ENCODE measurements around the gene SNX4. TPM values are rescaled to one million over a fixed set of nuclear protein-coding genes. Genes with fewer than 3 reads are reported as not detected.

The SNX4 gene
- total RNA-seq, 1 donor = 30.5 TPM

DNA sequence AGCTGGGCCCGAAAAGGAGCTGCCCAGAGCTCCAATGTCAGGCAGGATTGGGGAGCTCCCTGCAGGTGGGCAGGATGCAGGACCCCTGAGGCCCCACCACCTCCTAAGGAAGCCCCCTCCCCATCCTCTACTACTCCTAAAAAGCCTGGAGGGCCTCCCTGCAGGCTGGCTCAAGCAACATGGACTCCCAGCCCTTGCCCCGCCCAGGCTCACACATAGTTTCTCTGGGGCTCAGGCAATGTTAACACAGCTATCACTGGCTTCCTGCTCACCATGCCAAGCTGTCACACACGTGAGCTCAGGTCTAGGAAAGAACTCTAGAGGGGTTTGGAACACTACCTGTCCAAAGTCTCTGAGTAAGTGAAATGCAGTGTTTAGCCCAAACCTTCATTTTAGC lies 79.4 kb downstream of the SNX4 start:
- no peak for DNase-seq (ENCODE audit: low read depth)
- H3K4me3 ChIP-seq (ENCODE audit: low read depth, low read length) = no peak overlapping the region

DNA sequence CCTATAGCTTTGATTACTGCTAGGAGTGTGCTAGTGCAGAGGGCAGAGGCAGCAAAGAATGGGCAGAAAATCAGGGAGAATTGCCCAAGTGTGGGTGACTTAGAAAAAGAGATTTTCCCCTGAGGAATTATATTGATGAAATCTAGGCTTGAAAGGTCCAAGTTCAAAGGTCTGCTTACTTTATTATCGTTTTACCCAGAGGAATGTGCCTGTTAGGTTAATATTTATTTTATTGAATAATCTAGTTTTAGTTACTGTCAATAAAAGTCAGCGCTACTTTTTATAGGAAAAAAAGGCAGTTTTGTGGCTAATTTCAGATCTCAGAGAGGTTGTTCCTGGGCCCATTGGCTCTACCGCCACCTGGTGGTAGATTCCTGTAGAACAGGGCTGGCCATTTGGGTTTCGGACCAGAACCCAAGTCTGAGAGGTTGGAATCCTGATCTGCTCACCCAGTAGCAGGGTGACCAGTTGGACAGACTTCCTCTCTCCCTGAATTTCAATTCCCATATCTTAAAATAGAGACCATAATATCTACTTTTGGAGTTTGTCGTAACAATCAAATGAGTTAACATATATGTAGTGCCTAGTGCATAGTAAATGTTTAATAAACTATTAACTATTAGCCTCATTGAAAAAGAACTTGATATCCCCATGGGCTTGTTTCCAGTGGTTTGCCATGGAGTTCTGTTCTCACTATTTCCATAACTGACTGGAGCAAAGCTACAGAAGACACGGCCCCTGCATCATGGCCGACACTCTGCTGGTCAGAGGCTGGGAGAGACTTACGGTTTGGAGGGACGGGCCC lies 82.2 kb downstream of the SNX4 start:
- no peak overlapping the region for H3K4me3 ChIP-seq (ENCODE audit: low read depth, low read length)
- DNase-seq (ENCODE audit: low read depth) = peak; percentile 71
- TF ChIP-seq CTCF (IDR thresholded peaks at IDR 0.05; ENCODE audit: insufficient read depth, low read length) = peak; percentile 98

More for the DNA sequence above, 79.4 kb downstream of the SNX4 start:
- TF ChIP-seq CTCF (IDR thresholded peaks at IDR 0.05; ENCODE audit: insufficient read depth, low read length) = no peak

DNA sequence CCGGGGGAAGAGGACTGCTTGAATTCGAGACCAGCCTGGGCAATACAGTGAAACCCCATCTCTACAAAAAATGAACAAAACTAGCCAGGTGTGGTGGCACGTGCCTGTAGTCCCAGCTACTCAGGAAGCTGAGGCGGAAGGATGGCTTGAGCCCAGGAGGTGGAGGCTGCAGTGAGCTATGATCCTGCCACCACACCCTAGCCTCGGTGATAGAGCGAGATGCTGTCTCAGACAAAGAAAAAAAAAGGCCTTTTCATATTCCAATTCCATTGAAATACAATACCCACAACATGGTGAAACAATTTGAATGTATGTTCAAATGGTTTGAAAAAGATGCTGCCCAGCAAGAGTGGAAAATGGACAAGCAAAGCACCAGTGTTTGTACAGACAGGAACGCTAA lies 83.1 kb downstream of the SNX4 start:
- no peak for TF ChIP-seq CTCF (IDR thresholded peaks at IDR 0.05; ENCODE audit: insufficient read depth, low read length)
- no peak for DNase-seq (ENCODE audit: low read depth)
- no peak overlapping the region for H3K4me3 ChIP-seq (ENCODE audit: low read depth, low read length)

- peak; percentile 22 for DNase-seq (ENCODE audit: low read depth)
- TF ChIP-seq CTCF (IDR thresholded peaks at IDR 0.05; ENCODE audit: insufficient read depth, low read length) = no peak
These were observed 84.8 kb downstream of the SNX4 start for GRCh38 chr3:125435231-125435630.

GRCh38 chr3:125434582-125435011 lies 85.4 kb downstream of the SNX4 start:
- TF ChIP-seq CTCF (IDR thresholded peaks at IDR 0.05; ENCODE audit: insufficient read depth, low read length) = no peak
- no peak for DNase-seq (ENCODE audit: low read depth)
- no peak overlapping the region for H3K4me3 ChIP-seq (ENCODE audit: low read depth, low read length)

More at GRCh38 chr3:125435231-125435630, 84.8 kb downstream of the SNX4 start:
- H3K4me3 ChIP-seq (ENCODE audit: low read depth, low read length) = no peak overlapping the region

- no peak for DNase-seq (ENCODE audit: low read depth)
- no peak for TF ChIP-seq CTCF (IDR thresholded peaks at IDR 0.05; ENCODE audit: insufficient read depth, low read length)
- H3K4me3 ChIP-seq (ENCODE audit: low read depth, low read length) = no peak overlapping the region
These were observed 86.4 kb downstream of the SNX4 start for GRCh38 chr3:125433611-125434041.
